ENCODE measurements around the gene MED12L.

GRCh38 chr3:151476344-151477018, 391.0 kb downstream of the MED12L start:
- TF ChIP-seq CTCF (IDR thresholded peaks at IDR 0.05): no peak
- no peak for TF ChIP-seq POLR2A (IDR thresholded peaks at IDR 0.05)

Data from thyroid gland (tissue), 4 donors.